Regular cardiac myocyte (primary cell): ENCODE data around the gene TNFRSF8. TPM values are rescaled to one million over a fixed set of nuclear protein-coding genes. Genes with fewer than 3 reads are reported as not detected.

Experiments used
- total RNA-seq: library from RNA; depleted of rRNA; stranded (reverse); fragments of >200 nt; gene quantifications from 2 replicates; pipeline ENCODE4 v1.2.3, GENCODE V29; 2014

The TNFRSF8 gene
- total RNA-seq: under 0.01 and 0.56 TPM in 2 replicates

GRCh38 chr1:12063141-12064072 is at the start of gene TNFRSF8:
Gene TNFRSF8 (plus strand): TSS chr1:12063303. CDS start chr1:12063599, 296 bp downstream.

DNA sequence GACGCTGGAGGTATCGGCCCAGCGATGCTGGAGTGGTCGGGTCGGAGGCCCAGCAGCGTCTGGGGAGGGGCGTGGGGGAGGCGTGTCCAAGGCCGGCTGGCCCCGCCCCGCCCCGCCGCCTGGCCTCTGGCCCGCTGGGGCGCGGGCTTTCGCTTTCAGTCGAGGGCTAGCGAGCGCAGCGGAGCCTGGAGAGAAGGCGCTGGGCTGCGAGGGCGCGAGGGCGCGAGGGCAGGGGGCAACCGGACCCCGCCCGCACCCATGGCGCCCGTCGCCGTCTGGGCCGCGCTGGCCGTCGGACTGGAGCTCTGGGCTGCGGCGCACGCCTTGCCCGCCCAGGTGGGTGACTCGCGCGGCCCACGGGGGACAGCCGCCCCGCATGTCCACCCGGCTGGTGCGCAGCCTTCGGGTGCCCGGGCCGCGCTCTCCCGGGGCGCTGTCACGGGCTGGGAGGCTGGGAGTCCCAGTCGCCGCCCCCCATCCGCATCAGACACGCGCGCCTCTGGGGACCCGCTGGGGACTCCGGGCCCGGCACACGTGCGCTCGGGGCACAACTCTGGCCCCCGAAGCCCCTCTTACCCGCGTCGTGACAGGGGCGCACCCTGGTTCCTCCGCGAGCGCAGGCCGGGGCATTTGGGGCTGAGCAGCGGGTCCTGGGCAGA is 103.9 kb downstream of the TNFRSF8 start, which contains the start of gene TNFRSF1B:
TNFRSF1B (plus strand) TSS at position 158 of the 659 bp plus-strand sequence; CDS start at position 259, 101 bp downstream.

Other genes starting within 250 kb of the TNFRSF8 start
- 0.19 TPM in 1 of 2 replicates, not detected in the other for gene NPPA, start 215.5 kb upstream of the TNFRSF8 start, total RNA-seq
- 11.5 and 45.9 TPM in 2 replicates for gene NPPB, start 204.4 kb upstream of the TNFRSF8 start, total RNA-seq
- gene KIAA2013, start 136.9 kb upstream of the TNFRSF8 start, total RNA-seq: 67.7 and 109 TPM in 2 replicates
- gene PLOD1, start 128.6 kb upstream of the TNFRSF8 start, total RNA-seq: 626 and 996 TPM in 2 replicates
- gene MFN2, start 82.9 kb upstream of the TNFRSF8 start, total RNA-seq: 51.6 and 92.6 TPM in 2 replicates
- 20.7 and 30.4 TPM in 2 replicates for gene MIIP, start 43.8 kb upstream of the TNFRSF8 start, total RNA-seq
- gene TNFRSF1B, start 103.7 kb downstream of the TNFRSF8 start, total RNA-seq: 9.6 and 15.2 TPM in 2 replicates
- gene VPS13D, start 166.7 kb downstream of the TNFRSF8 start, total RNA-seq: 21.9 and 34.4 TPM in 2 replicates